Measurements from ENCODE around the gene ELMO2. TPM values are rescaled to one million over a fixed set of nuclear protein-coding genes. Genes with fewer than 3 reads are reported as not detected.

Gene ELMO2
- total RNA-seq, 4 donors from 2014 or later: 13.5 to 30.0 (median 22.1) TPM

- H3K27me3 ChIP-seq: peaks cover 74% of the 10 kb centered on the region
- in situ Hi-C loops (cut with MboI; ENCODE audit: low pct_ligation_motif_present in 1 of 4, low pct_unique_long_range_greater_than_20kb in 1 of 4, low sequenced_read_pairs in 3 of 4): no loop called here
- WGBS, 2 donors (ENCODE audit: low coverage in 1 of 2): 48% methylated on average over 7 of the region's 7 CpGs; no CpG with 5 or more reads in 1 of the 2 donors
- no peak for TF ChIP-seq EP300 (IDR thresholded peaks at IDR 0.05; ENCODE audit: low read depth)
- TF ChIP-seq POLR2A (IDR thresholded peaks at IDR 0.05): no peak
- TF ChIP-seq CTCF (IDR thresholded peaks at IDR 0.05): no peak
- TF ChIP-seq POLR2AphosphoS5 (IDR thresholded peaks at IDR 0.05): no peak
- no peak overlapping the region for H3K27ac ChIP-seq
- no peak for DNase-seq
- no peaks in the 10 kb centered on the region for H3K9me3 ChIP-seq
- intact Hi-C loops (cut with DNase I; ENCODE audit: low total_unique reads): no loop called here
- H3K4me3 ChIP-seq: no peak overlapping the region
- no peaks in the 10 kb centered on the region for H3K4me1 ChIP-seq
- no peaks in the 10 kb centered on the region for H3K36me3 ChIP-seq
Observed at GRCh38 chr20:46317685-46318177, 88.7 kb downstream of the ELMO2 start.

- H3K27ac ChIP-seq: no peak overlapping the region
Observed at GRCh38 chr20:46316984-46317684, 89.3 kb downstream of the ELMO2 start.

More at GRCh38 chr20:46316984-46317684, 89.3 kb downstream of the ELMO2 start:
- H3K36me3 ChIP-seq: no peaks in the 10 kb centered on the region
- in situ Hi-C loops (cut with MboI; ENCODE audit: low pct_ligation_motif_present in 1 of 4, low pct_unique_long_range_greater_than_20kb in 1 of 4, low sequenced_read_pairs in 3 of 4) (no loop called here), intact Hi-C loops (cut with DNase I; ENCODE audit: low total_unique reads) (no loop called here)
- 37 to 38% methylated on average over 17 to 24 of the region's 24 CpGs for WGBS, 2 donors (ENCODE audit: low coverage in 1 of 2)
- H3K4me1 ChIP-seq: peaks cover 0 to 5% (median 2%) of the 10 kb centered on the region in 4 donors
- H3K9me3 ChIP-seq: no peaks in the 10 kb centered on the region
- TF ChIP-seq POLR2AphosphoS5 (IDR thresholded peaks at IDR 0.05): no peak
- TF ChIP-seq CTCF (IDR thresholded peaks at IDR 0.05): no peak
- TF ChIP-seq POLR2A (IDR thresholded peaks at IDR 0.05): no peak
- TF ChIP-seq EP300 (IDR thresholded peaks at IDR 0.05; ENCODE audit: low read depth): no peak
- no peak overlapping the region for H3K4me3 ChIP-seq
- DNase-seq: no peak
- H3K27me3 ChIP-seq: peaks cover 74% of the 10 kb centered on the region

Other genes starting within 250 kb of the ELMO2 start
- gene CDH22, start 98.1 kb downstream of the ELMO2 start, total RNA-seq: not detected
- gene ZNF334, start 106.9 kb upstream of the ELMO2 start, total RNA-seq: 1 to 10 TPM; 1.9 to 7.1 (median 4.7) TPM
- not detected for gene OCSTAMP, start 144.0 kb upstream of the ELMO2 start, total RNA-seq
- under 1 TPM in 2 of 4 donors, not detected in 2; 0.14 to 0.48 TPM for gene SLC13A3, start 244.8 kb upstream of the ELMO2 start, total RNA-seq

All from transverse colon (tissue), 4 donors.